Astrocyte (in vitro differentiated cells and primary cell): ENCODE measurements around the gene NSD1.

Experiments used
- CTCF ChIP-seq: IDR thresholded peaks from 2 replicates; pipeline ENCODE4 v1.5.1; 2011; ENCODE audit warnings: low read depth, mild to moderate bottlenecking, inconsistent platforms, low read length, moderate library complexity; ENCODE audit not compliant: insufficient read depth
- EZH2 ChIP-seq: IDR thresholded peaks from 2 replicates; pipeline ENCODE4 v1.6.1; 2012; ENCODE audit warnings: mild to moderate bottlenecking, low read length, inconsistent platforms; ENCODE audit not compliant: insufficient read depth

GRCh38 chr5:177261510-177261909 is 127.9 kb downstream of the NSD1 start:
- TF ChIP-seq CTCF (no peak), EZH2 (no peak)
